Progenitor cell of endocrine pancreas (in vitro differentiated cells): Measurements from ENCODE around the gene NDUFS6. TPM values are rescaled to one million over a fixed set of nuclear protein-coding genes. Genes with fewer than 3 reads are reported as not detected.

ENCODE experiments used
- DNase-seq: peaks from one replicate; pipeline ENCODE4 v3.0.0; 2021; ENCODE audit warnings: low spot score; ENCODE audit not compliant: unreplicated experiment
- H3K27ac Mint-ChIP-seq: 2 replicates; pipeline ENCODE4 v1.8.0; 2021; ENCODE audit warnings: mild to moderate bottlenecking, moderate library complexity, mixed read lengths
- H3K27me3 Mint-ChIP-seq: 2 replicates; pipeline ENCODE4 v1.8.0; 2021; ENCODE audit warnings: mixed read lengths
- H3K36me3 Mint-ChIP-seq: 2 replicates; pipeline ENCODE4 v1.8.0; 2022; ENCODE audit warnings: mixed read lengths; ENCODE audit not compliant: insufficient read depth
- H3K4me1 Mint-ChIP-seq: 2 replicates; pipeline ENCODE4 v1.8.0; 2021; ENCODE audit warnings: low read depth, mixed read lengths
- H3K4me3 Mint-ChIP-seq: 2 replicates; pipeline ENCODE4 v1.8.0; 2021; ENCODE audit warnings: low read depth, mild to moderate bottlenecking, moderate library complexity, mixed read lengths
- H3K9me3 Mint-ChIP-seq: 2 replicates; pipeline ENCODE4 v1.8.0; 2021; ENCODE audit warnings: low read depth, mixed read lengths
- CTCF ChIP-seq: fragments of 200-600 bp; sonication (generic); IDR thresholded peaks from one replicate; pipeline ENCODE4 v1.5.0; 2021; ENCODE audit warnings: antibody characterized with exemption, mild to moderate bottlenecking; ENCODE audit not compliant: unreplicated experiment
- total RNA-seq: library from RNA; stranded (reverse); gene quantifications from 2 replicates; pipeline ENCODE4 v1.2.1, GENCODE V29; 2021

The NDUFS6 gene
- total RNA-seq, 1 donor from 2014 or later = 36.4 TPM

- Mint-ChIP-seq H3K27ac (no peak overlapping the region), H3K27me3 (peaks cover 7% of the 10 kb centered on the region), H3K36me3 (no peaks in the 10 kb centered on the region), H3K4me1 (peaks cover 9% of the 10 kb centered on the region), H3K4me3 (no peak overlapping the region), H3K9me3 (no peaks in the 10 kb centered on the region)
- no peak for DNase-seq
- TF ChIP-seq CTCF = no peak
Observed at GRCh38 chr5:1794901-1795290, 6.3 kb upstream of the NDUFS6 start.

- no peaks in the 10 kb centered on the region for H3K36me3 Mint-ChIP-seq
- peaks cover 9% of the 10 kb centered on the region for H3K4me1 Mint-ChIP-seq
- no peak overlapping the region for H3K4me3 Mint-ChIP-seq
- H3K27ac Mint-ChIP-seq = no peak overlapping the region
- no peak for TF ChIP-seq CTCF
- DNase-seq = no peak
- H3K27me3 Mint-ChIP-seq = peaks cover 2% of the 10 kb centered on the region
- H3K9me3 Mint-ChIP-seq = no peaks in the 10 kb centered on the region
Observed at GRCh38 chr5:1795506-1795905, 5.7 kb upstream of the NDUFS6 start.

GRCh38 chr5:1795931-1796330, 5.3 kb upstream of the NDUFS6 start:
- Mint-ChIP-seq H3K27ac (no peak overlapping the region), H3K4me1 (peaks cover 9% of the 10 kb centered on the region), H3K36me3 (no peaks in the 10 kb centered on the region), H3K27me3 (no peaks in the 10 kb centered on the region), H3K4me3 (no peak overlapping the region), H3K9me3 (no peaks in the 10 kb centered on the region)
- DNase-seq = no peak
- no peak for TF ChIP-seq CTCF

- peaks cover 9% of the 10 kb centered on the region for H3K4me1 Mint-ChIP-seq
- no peak for DNase-seq
- no peak overlapping the region for H3K27ac Mint-ChIP-seq
- H3K9me3 Mint-ChIP-seq = no peaks in the 10 kb centered on the region
- no peak overlapping the region for H3K4me3 Mint-ChIP-seq
- TF ChIP-seq CTCF = no peak
- H3K27me3 Mint-ChIP-seq = no peaks in the 10 kb centered on the region
- no peaks in the 10 kb centered on the region for H3K36me3 Mint-ChIP-seq
Observed at GRCh38 chr5:1796371-1797102, 4.7 kb upstream of the NDUFS6 start.

- Mint-ChIP-seq H3K4me3 (no peak overlapping the region), H3K36me3 (peaks cover 1% of the 10 kb centered on the region), H3K27me3 (no peaks in the 10 kb centered on the region)
Observed at GRCh38 chr5:1797103-1797800, 4.0 kb upstream of the NDUFS6 start.

More at GRCh38 chr5:1797103-1797800, 4.0 kb upstream of the NDUFS6 start:
- no peak for TF ChIP-seq CTCF
- peaks cover 13% of the 10 kb centered on the region for H3K4me1 Mint-ChIP-seq
- no peaks in the 10 kb centered on the region for H3K9me3 Mint-ChIP-seq
- DNase-seq = no peak
- H3K27ac Mint-ChIP-seq = no peak overlapping the region
